HepG2 (cell line): ENCODE results near the gene RPSA. TPM values are rescaled to one million over a fixed set of nuclear protein-coding genes. Genes with fewer than 3 reads are reported as not detected.
A peak's percentile ranks its signal among the peaks of the same experiment; 100 is the strongest.

Source experiments
- BORCS8-MEF2B ChIP-seq: sonication (generic); formaldehyde crosslinking; IDR thresholded peaks from 2 replicates; pipeline ENCODE4 v1.8.0; 2022; ENCODE audit warnings: mild to moderate bottlenecking, missing genetic modification reagents
- CTCF ChIP-seq: sonication (generic); formaldehyde crosslinking; IDR thresholded peaks from 2 replicates; pipeline ENCODE4 v1.5.0; 2020; ENCODE audit warnings: mild to moderate bottlenecking, missing genetic modification reagents, moderate library complexity
- DPF2 ChIP-seq: sonication (generic); formaldehyde crosslinking; IDR thresholded peaks from 2 replicates; pipeline ENCODE4 v1.4.0; 2020; ENCODE audit warnings: mild to moderate bottlenecking, low read depth, missing genetic modification reagents, borderline replicate concordance
- HCFC1 ChIP-seq: fragments of 150-350 bp; IDR thresholded peaks from 2 replicates; pipeline ENCODE4 v1.6.1; 2014; ENCODE audit warnings: low read depth, low read length
- HDAC6 ChIP-seq: fragments of 200-600 bp; sonication (generic); IDR thresholded peaks from 2 replicates; pipeline ENCODE4 v1.7.0; 2017; ENCODE audit warnings: mild to moderate bottlenecking, antibody characterized with exemption, low read length, low read depth
- MEF2D ChIP-seq: sonication (generic); formaldehyde crosslinking; IDR thresholded peaks from 2 replicates; pipeline ENCODE4 v1.5.1; 2020; ENCODE audit warnings: mild to moderate bottlenecking, missing genetic modification reagents
- RAD21 ChIP-seq: fragments of 450-650 bp; formaldehyde crosslinking; IDR thresholded peaks from 2 replicates; pipeline ENCODE4 v1.5.0; 2020; ENCODE audit warnings: mild to moderate bottlenecking
- RBAK ChIP-seq: sonication (generic); formaldehyde crosslinking; IDR thresholded peaks from 2 replicates; pipeline ENCODE4 v1.5.1; 2020; ENCODE audit warnings: mild to moderate bottlenecking, missing genetic modification reagents
- RFX5 ChIP-seq: IDR thresholded peaks from 2 replicates; pipeline ENCODE4 v1.6.1; 2011; ENCODE audit warnings: low read depth, low read length, improper control_type of control experiment
- RNF2 ChIP-seq: fragments of 450-650 bp; conservative IDR thresholded peaks from 2 replicates; pipeline ENCODE4 v1.6.1; 2016; ENCODE audit warnings: low read depth
- SKI ChIP-seq: fragments of 450-650 bp; IDR thresholded peaks from one replicate; pipeline ENCODE4 v1.6.1; 2018; ENCODE audit warnings: mild to moderate bottlenecking; ENCODE audit not compliant: partially characterized antibody
- SMARCE1 ChIP-seq: fragments of 450-650 bp; IDR thresholded peaks from 2 replicates; pipeline ENCODE4 v1.6.1; 2017; ENCODE audit warnings: borderline replicate concordance
- ZNF232 ChIP-seq: sonication (generic); formaldehyde crosslinking; IDR thresholded peaks from 2 replicates; pipeline ENCODE4 v1.4.0; 2020; ENCODE audit warnings: missing genetic modification reagents, borderline replicate concordance
- ZNF251 ChIP-seq: sonication (generic); formaldehyde crosslinking; IDR thresholded peaks from 2 replicates; pipeline ENCODE4 v1.9.0; 2021; ENCODE audit warnings: mild to moderate bottlenecking, missing genetic modification reagents
- ZNF260 ChIP-seq: sonication (generic); formaldehyde crosslinking; IDR thresholded peaks from 2 replicates; pipeline ENCODE4 v1.4.0; 2020; ENCODE audit warnings: missing genetic modification reagents, low read depth, mild to moderate bottlenecking, borderline replicate concordance
- ZNF280B ChIP-seq: sonication (generic); formaldehyde crosslinking; IDR thresholded peaks from 2 replicates; pipeline ENCODE4 v1.5.0; 2020; ENCODE audit warnings: missing genetic modification reagents, mild to moderate bottlenecking, borderline replicate concordance
- ZNF3 ChIP-seq: IDR thresholded peaks from 2 replicates; pipeline ENCODE4 v1.7.0; 2017; ENCODE audit warnings: inconsistent platforms
- ZNF484 ChIP-seq: sonication (generic); formaldehyde crosslinking; IDR thresholded peaks from 2 replicates; pipeline ENCODE4 v1.5.1; 2020; ENCODE audit warnings: mild to moderate bottlenecking, low read depth, missing genetic modification reagents, borderline replicate concordance
- ZNF567 ChIP-seq: sonication (generic); formaldehyde crosslinking; IDR thresholded peaks from 2 replicates; pipeline ENCODE4 v1.8.1; 2023; ENCODE audit warnings: mild to moderate bottlenecking, missing genetic modification reagents, borderline replicate concordance
- ZNF609 ChIP-seq: sonication (generic); formaldehyde crosslinking; IDR thresholded peaks from 2 replicates; pipeline ENCODE4 v1.4.0; 2020; ENCODE audit warnings: mild to moderate bottlenecking, missing genetic modification reagents, borderline replicate concordance
- ZNF740 ChIP-seq: sonication (generic); formaldehyde crosslinking; IDR thresholded peaks from 2 replicates; pipeline ENCODE4 v1.4.0; 2020; ENCODE audit warnings: missing genetic modification reagents
- polyA plus RNA-seq, 8 experiments: library from polyadenylated mRNA; depleted of rRNA in 3 of 8; stranded (reverse) in 7 of 8; unstranded in 1 of 8; fragments of >200 nt; fragmentation: Illumina TruSeq in 4 of 8; extraction: Trizol in 4 of 8; gene quantifications; 2 replicates each; pipeline versions ENCODE4 v1.2.1 to v1.2.3, GENCODE V29; 2011 to 2016; ENCODE audit warnings: low read depth in 4 of 8, missing spikeins in 1 of 8, mixed read lengths in 1 of 8; ENCODE audit not compliant: insufficient read depth in 1 of 8
- total RNA-seq, 5 experiments: library from RNA; depleted of rRNA; stranded (reverse); fragments of >200 nt; fragmentation: Illumina TruSeq; extraction: Trizol; gene quantifications; 2 replicates each; pipeline ENCODE4 v1.2.3, GENCODE V29; 2016; ENCODE audit warnings: low read depth in 1 of 5

RPSA gene
- total and polyA plus RNA-seq, 2 of the 13 experiments (the other 11 are each of a cell fraction or from before 2014, with no cell fraction given) = 1,683 to 3,226 TPM

- TF ChIP-seq CTCF (peak; percentile 70), SKI (no peak), ZNF280B (CRISPR knock-in tag) (peak; percentile 72; the same call in 1 of the 2 replicates), ZNF609 (CRISPR knock-in tag) (peak; percentile 44; the same call in 1 of the 2 replicates), ZNF260 (CRISPR knock-in tag) (no peak), ZNF232 (CRISPR knock-in tag) (peak; percentile 81; the same call in 1 of the 2 replicates), ZNF740 (CRISPR knock-in tag) (no peak), RFX5 (no peak), ZNF251 (no peak), RNF2 (peak; percentile 88), RBAK (no peak), HCFC1 (peak; percentile 22; the same call in 1 of the 2 replicates), RAD21 (CRISPR knock-in tag) (peak; percentile 22), DPF2 (CRISPR knock-in tag) (no peak), ZNF484 (CRISPR knock-in tag) (no peak; the same call in 1 of the 2 replicates), HDAC6 (no peak; the same call in 1 of the 2 replicates), ZNF3 (CRISPR knock-in tag) (peak; percentile 51; the same call in 1 of the 2 replicates), BORCS8-MEF2B (peak; percentile 87), MEF2D (peak; percentile 62), ZNF567 (CRISPR knock-in tag) (0 out of 2 replicates have a peak, but pooled peaks have one; percentile 47), SMARCE1 (no peak)
Measured at GRCh38 chr3:39406368-39407258, at the start of gene RPSA (continued).
